Lower lobe of right lung (tissue), 2 donors: Measurements from ENCODE around the gene FRMD4A. TPM values are rescaled to one million over a fixed set of nuclear protein-coding genes. Genes with fewer than 3 reads are reported as not detected.
A peak's percentile ranks its signal among the peaks of the same experiment; 100 is the strongest.

Experiments used
- ATAC-seq, 2 donors: fragments of 200-7000 bp; cut with Tn5 transposase; one replicate each; pipeline ENCODE4 v1.9.1; 2020 to 2022; ENCODE audit warnings: mild to moderate bottlenecking in 2 of 2, moderate library complexity in 2 of 2
- DNase-seq: peaks from one replicate; pipeline ENCODE4 v3.0.0-alpha.2; 2020
- H3K27ac ChIP-seq: fragments of 200-600 bp; one replicate; pipeline ENCODE4 v1.8.0; 2022
- H3K27me3 ChIP-seq: fragments of 200-600 bp; one replicate; pipeline ENCODE4 v1.8.0; 2022; ENCODE audit warnings: low read depth
- H3K36me3 ChIP-seq: fragments of 200-600 bp; one replicate; pipeline ENCODE4 v1.8.0; 2022; ENCODE audit warnings: mild to moderate bottlenecking
- H3K4me1 ChIP-seq: fragments of 200-600 bp; one replicate; pipeline ENCODE4 v1.8.0; 2022
- H3K4me3 ChIP-seq: fragments of 200-600 bp; one replicate; pipeline ENCODE4 v1.8.0; 2022; ENCODE audit warnings: mild to moderate bottlenecking
- H3K9me3 ChIP-seq: fragments of 200-600 bp; one replicate; pipeline ENCODE4 v1.8.0; 2022
- intact Hi-C: fragments of 100-400 bp; cut with DNase I; formaldehyde crosslinking; loops from one replicate; pipeline ENCODE4 v1.11.0; 2022
- total RNA-seq: library from RNA; stranded (reverse); fragmentation: NEBNext Ultra II Directional; extraction: Animal tissue kit (Norgen Biotek cat#: 25700); gene quantifications from one replicate; pipeline ENCODE4 v1.2.1, GENCODE V29; 2021
- TF ChIP-seq, protein P1 (sequence below): fragments of 200-600 bp; IDR thresholded peaks from one replicate; pipeline ENCODE4 v1.8.0; 2022; ENCODE audit warnings: antibody characterized with exemption, mild to moderate bottlenecking
- donor health status: DM: no; HTN: yes; CAD: no; lungs with severe emphysema.

The FRMD4A gene
- total RNA-seq, 1 donor from 2014 or later = 64.8 TPM

DNA sequence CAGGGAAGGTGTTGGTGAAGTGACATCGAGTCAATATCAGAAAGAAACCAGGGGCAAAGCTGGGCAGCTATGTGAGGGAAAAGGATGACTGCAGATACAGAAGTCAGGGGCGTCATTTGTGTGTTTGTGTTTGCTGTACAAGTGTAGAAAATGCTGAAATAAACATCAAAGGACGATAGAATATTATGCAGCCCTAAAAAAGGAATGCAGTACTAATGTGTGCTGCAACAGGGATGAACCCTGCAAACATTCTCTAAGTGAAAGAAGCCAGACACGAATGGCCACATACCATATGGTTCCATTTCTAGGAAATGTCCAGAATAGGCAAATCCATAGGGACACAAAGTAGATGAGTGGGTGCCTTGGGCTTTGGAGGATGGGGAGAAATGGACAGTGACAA, 610.0 kb downstream of the FRMD4A start:
- ATAC-seq (no peak), DNase-seq (no peak)
- H3K9me3 ChIP-seq = no peaks in the 10 kb centered on the region
- intact Hi-C loops = no loop called here
- H3K27me3 ChIP-seq = no peaks in the 10 kb centered on the region
- H3K27ac ChIP-seq = no peak overlapping the region
- H3K36me3 ChIP-seq = no peaks in the 10 kb centered on the region
- TF ChIP-seq, protein P1, sequence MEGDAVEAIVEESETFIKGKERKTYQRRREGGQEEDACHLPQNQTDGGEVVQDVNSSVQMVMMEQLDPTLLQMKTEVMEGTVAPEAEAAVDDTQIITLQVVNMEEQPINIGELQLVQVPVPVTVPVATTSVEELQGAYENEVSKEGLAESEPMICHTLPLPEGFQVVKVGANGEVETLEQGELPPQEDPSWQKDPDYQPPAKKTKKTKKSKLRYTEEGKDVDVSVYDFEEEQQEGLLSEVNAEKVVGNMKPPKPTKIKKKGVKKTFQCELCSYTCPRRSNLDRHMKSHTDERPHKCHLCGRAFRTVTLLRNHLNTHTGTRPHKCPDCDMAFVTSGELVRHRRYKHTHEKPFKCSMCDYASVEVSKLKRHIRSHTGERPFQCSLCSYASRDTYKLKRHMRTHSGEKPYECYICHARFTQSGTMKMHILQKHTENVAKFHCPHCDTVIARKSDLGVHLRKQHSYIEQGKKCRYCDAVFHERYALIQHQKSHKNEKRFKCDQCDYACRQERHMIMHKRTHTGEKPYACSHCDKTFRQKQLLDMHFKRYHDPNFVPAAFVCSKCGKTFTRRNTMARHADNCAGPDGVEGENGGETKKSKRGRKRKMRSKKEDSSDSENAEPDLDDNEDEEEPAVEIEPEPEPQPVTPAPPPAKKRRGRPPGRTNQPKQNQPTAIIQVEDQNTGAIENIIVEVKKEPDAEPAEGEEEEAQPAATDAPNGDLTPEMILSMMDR = no peak
- peaks cover 43% of the 10 kb centered on the region for H3K4me1 ChIP-seq
- no peak overlapping the region for H3K4me3 ChIP-seq

DNA sequence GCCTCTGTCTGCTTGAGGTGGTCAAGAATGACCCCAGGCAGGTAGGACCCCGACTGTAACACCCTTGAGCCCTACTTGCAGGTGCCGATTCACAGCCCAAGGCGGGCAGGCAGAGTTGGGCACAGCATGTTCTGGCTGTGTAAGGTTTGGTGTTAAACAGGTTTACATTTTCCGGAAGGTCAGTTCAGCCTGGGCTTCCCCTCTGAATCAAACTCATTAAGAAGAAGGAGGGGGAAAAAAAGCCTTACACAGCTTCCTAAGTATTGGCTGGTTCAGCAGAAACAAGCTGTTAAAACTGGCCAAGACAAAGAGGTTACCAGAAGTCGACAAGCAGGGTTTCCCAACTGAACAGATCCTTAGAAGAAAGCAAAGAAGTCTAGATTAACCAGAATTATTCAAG, 611.3 kb downstream of the FRMD4A start:
- peak; percentile 18 to 21 for ATAC-seq
- TF ChIP-seq, protein P1 = no peak

DNA sequence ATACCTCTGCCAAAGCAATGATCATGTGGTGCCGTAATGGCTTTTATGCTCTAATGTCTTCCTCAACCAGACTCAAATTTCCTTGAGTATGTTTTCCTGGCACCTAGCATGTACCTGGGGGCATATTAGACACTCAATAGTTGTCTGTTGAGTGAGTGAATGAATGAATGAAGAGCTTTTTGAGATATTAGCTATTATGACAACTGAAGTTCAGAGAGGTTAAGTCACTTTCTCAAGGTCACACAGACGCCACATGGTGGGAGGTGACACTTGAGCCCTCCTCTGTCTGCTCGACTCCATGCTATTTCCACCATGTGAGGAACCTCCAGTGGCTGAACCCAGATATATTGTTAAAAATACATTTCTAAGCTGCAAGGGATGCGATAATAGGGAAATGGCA, 611.9 kb downstream of the FRMD4A start:
- intact Hi-C loops = no loop called here
- no peaks in the 10 kb centered on the region for H3K27me3 ChIP-seq
- peaks cover 45% of the 10 kb centered on the region for H3K4me1 ChIP-seq
- H3K27ac ChIP-seq = no peak overlapping the region
- ATAC-seq (no peak), DNase-seq (no peak)
- H3K9me3 ChIP-seq = no peaks in the 10 kb centered on the region
- no peak overlapping the region for H3K4me3 ChIP-seq
- no peaks in the 10 kb centered on the region for H3K36me3 ChIP-seq
- TF ChIP-seq, protein P1 = no peak

More for the DNA sequence above, 611.3 kb downstream of the FRMD4A start:
- H3K27me3 ChIP-seq = no peaks in the 10 kb centered on the region
- intact Hi-C loops = no loop called here
- peaks cover 45% of the 10 kb centered on the region for H3K4me1 ChIP-seq
- no peak overlapping the region for H3K4me3 ChIP-seq
- no peaks in the 10 kb centered on the region for H3K36me3 ChIP-seq
- no peak overlapping the region for H3K27ac ChIP-seq
- no peaks in the 10 kb centered on the region for H3K9me3 ChIP-seq
- no peak for DNase-seq

DNA sequence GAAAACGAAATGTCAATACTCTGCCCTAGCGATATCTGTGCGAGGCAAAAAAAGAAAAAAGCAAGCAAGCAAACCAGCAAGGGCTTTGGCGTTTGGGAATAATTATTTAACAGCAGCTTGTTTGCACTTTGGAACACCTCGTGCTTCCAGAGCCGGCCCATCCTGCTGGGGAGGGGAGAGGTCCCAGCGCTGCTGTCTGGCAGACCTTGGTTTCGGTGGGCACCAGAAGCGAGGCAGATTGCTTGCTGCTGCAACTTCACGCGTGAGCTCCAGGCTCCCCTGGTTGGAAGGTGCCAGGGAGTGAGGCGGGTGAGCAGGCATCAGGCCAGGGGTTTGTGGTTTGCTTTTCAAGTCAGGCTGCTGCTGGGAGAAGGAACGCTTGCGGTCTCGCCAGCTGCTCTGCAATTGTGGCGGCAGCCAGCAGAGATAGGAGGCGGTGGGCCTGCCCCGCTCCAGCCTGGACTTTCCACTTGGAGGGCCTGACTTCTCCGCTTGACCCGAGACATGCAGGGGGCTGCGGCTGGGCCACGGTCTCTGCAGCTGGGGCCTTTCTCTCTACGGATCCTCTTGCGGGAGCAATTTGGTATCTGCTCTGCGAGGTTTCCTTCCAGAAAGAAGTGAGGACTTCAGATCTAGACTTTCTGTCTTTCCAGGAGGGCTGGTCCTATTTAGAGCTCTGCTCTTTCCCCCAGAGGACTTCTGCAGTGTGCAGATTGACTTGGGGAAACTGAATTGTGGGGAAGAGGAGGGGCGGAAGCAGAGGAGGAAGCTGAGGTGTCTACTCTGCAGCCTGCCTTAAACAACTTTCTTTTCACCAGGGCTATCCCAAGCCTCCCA, 612.6 kb downstream of the FRMD4A start:
- Histone ChIP-seq H3K27me3 (no peaks in the 10 kb centered on the region), H3K27ac (peak overlapping the region; percentile 69), H3K4me3 (peak overlapping the region; percentile 41), H3K36me3 (no peaks in the 10 kb centered on the region), H3K4me1 (peaks cover 49% of the 10 kb centered on the region), H3K9me3 (no peaks in the 10 kb centered on the region)
- ATAC-seq (peak; percentile 82 to 84), DNase-seq (peak; percentile 80)
- TF ChIP-seq, protein P1 = no peak
- intact Hi-C loops = no loop called here

DNA sequence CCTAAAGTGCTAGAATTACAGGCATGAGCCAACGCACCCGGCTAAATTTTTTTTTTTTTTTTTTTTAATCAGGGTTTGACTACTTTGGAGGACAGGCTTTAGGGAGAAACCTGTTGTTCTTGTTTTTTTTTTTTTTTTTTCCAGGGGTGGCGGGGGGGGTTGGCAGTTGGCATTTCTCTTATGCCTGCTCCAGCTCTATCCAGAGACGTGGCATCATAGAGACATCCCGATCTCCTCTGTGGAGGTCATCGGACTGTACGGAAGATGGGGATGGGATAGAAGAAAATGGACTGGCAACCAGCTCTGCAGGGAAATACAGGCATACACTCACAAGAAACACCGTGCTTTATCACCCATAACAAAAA, 613.2 kb downstream of the FRMD4A start:
- no peak for DNase-seq

More for the DNA sequence above, 613.2 kb downstream of the FRMD4A start:
- Histone ChIP-seq H3K9me3 (no peaks in the 10 kb centered on the region), H3K36me3 (no peaks in the 10 kb centered on the region), H3K27me3 (no peaks in the 10 kb centered on the region), H3K4me3 (peak overlapping the region; percentile 41), H3K4me1 (peaks cover 55% of the 10 kb centered on the region), H3K27ac (peak overlapping the region; percentile 69)
- intact Hi-C loops = no loop called here
- TF ChIP-seq, protein P1 = no peak
- peak; percentile 10 to 28 for ATAC-seq
